NCI-H2227 treated with DMSO at 0.1 percent for 48 hours (cell line): ENCODE measurements around the gene CLEC7A.

Experiments used
- DNase-seq: peaks from one replicate; lab custom pipeline; 2025; lab: John Stamatoyannopoulos, UW

CLEC7A gene

GRCh38 chr12:10140001-10140400 lies 10.0 kb upstream of the CLEC7A start:
- DNase-seq: no peak

DNA sequence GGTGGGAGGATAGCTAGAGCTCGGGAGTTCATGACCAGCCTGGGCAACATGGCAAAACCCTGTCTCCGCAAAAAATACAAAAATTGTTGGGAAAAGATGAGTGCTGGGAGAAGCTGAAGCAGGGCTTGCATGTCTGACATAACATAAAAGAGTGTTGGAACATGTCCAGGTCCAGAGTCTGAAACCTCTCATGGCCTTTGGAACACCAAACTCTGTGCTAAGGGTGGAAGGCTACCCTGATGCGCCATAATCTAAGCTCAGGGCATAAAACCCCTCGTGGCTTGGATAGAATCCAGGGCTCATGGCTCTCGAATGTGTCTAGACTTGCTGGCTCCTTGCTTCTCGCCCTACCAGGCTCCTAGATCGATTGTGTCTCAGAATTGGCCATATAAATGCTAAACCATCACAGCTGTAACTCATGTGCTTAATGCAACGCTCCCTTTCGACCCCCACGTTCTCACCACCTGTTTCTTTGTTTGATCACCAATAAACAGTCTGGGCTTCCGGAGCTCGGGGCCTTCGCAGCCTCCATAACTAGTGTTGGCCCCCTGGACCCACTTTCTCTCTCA lies 6.7 kb upstream of the CLEC7A start:
- no peak for DNase-seq

DNA sequence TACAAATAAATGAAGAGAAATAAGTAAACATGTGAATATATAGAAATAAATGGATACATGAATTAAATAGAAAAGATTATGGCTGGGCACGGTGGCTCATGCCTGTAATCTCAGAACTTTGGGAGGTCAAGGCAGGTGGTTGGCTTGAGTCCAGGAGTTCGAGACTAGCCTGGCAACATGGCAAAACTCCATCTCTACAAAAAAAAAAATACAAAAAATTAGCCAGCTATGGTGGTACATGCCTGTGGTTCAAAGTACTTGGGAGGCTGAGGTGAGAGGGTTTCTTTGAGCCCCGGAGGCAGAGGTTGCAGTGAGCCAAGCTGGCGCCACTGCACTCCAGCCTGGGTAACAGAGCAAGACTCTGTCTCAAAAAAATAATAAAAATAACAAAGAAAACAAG lies 5.1 kb upstream of the CLEC7A start:
- no peak for DNase-seq

DNA sequence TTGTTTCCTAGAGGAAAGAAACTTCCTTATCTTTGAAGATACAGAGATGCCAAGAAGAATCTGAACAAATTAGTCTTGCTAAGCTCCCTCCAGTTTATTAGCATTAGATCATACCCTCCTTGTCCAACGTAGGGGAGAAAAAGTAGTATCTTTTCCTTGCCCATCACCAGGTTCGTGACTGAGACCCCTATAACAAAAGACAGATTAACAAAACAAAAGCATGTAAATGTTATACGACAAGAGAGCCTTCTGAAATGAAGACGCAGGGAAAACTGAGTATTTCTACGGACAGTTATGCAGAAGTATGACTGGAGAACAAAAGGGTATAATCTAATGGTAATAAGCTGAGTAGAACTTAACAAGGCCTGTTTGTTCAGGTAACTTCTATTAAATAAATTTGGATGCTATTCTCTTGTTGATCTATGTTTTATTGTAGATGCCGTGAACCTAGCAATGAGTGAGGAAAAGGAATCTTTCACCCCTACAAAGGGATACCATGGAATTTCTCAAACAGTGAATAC lies 2.9 kb upstream of the CLEC7A start:
- no peak for DNase-seq

GRCh38 chr12:10131111-10131690 lies 1.2 kb upstream of the CLEC7A start:
- DNase-seq: no peak

DNA sequence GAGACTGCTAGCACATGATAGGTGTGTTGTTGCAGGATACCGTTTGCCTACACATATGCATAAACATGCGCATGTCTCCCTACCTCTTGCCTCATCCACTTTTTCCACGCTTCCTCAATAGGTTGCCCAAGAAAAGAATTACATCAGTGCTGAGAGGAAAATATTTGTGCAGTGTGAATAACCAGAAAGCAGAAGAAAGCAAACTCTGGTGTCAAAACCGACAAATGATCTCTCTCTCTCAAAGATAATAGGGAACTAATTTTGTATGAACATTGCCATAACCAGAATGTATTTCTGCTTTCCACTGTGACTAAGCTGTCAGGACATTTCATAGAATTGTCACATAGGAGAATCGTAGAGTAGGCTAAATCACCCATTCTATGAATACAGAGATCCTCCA lies 1.3 kb downstream of the CLEC7A start:
- no peak for DNase-seq

DNA sequence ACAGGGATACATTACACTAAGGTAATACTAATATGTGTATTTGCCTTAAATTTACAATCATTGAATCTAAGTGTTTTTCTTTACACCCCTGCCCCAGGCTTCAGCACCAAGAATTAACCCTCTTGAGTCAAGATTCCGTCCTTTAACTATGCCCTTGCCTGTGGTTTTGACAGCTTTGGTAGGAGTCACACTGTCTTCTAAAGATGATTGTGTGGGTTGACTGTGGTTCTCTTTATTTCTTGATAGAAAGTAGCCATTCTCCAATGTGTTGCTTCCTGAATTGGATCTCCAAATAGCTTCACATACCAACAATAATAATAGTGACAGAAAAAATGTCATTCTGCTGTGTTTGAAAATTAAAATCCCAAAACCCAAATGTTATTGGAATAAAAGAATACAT lies 3.6 kb downstream of the CLEC7A start:
- no peak for DNase-seq

DNA sequence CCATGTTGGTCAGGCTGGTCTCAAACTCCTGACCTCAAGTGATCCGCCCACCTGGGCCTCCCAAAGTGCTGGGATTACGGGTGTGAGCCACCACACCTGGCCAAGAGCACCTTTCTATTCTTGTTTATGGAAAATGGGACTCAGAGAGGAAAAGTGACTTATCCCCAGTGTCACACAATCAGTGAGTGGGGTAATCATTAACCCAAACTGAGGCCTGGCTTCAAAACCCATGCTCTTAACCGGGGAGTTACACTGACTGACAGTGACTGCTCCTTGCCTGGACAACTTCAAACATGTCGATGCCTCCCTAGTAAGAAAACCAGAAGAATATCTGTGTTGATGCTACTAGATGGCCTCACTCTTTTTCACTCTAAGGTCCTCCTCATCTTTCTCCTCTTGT lies 7.3 kb downstream of the CLEC7A start:
- no peak for DNase-seq

GRCh38 chr12:10121278-10121677 lies 8.7 kb downstream of the CLEC7A start:
- DNase-seq: no peak

DNA sequence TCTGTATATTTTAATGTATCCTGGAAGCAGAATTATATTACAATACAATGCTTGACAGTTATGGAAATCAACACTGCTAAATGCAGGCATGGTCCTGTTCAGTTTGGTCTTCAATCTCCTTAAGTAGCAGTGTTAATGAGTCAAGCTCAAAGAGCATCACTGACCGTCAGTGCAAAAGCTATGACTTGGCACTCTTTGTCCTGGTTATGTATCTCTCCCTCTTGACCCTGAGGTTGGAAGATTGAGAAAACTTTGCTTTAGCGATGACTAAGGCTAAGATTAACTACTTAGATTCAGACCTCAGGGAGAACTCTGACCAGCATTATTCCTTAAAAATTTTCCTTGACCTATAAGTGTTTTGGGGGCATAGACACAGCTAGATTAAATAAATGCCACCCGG lies 10.9 kb downstream of the CLEC7A start:
- no peak for DNase-seq

DNA sequence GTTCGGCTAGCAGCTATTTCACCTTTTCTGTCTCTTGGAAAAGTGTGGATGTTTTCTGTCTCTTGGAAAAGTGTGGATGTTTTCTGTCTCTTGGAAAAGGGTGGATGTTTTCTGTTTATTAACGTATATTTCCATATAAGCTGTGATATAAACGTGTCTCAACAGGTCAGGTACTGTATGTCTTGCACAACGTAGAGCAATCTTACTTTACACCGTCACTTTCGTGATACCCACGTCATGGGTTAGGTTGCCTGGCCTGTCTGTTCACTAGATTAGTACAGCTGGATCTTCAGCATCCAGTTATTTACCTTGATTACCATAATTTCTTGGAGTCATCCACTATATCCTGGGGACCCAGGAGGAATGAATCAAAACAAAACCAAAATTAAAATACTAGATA lies 14.1 kb downstream of the CLEC7A start:
- DNase-seq: no peak

GRCh38 chr12:10115311-10115710 lies 14.7 kb downstream of the CLEC7A start:
- no peak for DNase-seq

GRCh38 chr12:10113920-10114319 lies 16.1 kb downstream of the CLEC7A start:
- no peak for DNase-seq

DNA sequence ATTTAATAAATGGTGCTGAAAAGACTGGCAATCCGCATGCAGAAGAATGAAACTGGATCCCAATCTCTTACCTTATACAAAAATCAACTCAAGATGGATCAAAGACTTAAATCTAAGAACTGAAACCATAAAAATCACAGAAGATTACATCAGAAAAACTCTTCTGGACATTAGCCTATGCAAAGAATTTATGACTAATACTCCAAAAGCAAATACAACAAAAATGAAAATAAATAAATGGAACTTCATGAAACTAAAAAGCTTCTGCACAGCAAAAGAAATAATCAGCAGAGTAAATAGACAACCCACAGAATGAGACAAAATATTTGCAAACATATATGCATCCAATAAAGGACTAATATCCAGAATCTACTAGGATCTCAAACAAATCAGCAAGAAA lies 16.9 kb downstream of the CLEC7A start:
- no peak for DNase-seq

DNA sequence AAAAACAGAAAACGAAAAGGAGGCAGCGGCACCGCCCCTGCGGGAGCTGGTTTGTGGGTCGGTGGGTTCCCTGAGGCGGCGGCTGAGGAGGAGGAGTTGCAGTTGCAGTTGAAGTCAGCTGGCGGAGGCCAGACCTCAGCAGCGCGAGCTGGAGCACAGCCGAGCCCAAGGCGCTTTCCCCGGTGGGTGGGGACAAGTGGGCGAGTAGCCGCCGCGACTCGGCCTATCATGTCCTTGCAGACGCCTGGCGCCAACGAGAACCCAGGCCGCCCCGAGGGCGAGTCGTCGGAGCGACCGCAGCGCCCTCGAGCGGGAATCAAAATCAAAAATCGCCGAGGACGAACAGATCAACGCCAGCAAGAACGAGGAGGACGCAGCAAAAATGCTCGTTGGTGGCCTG lies 18.5 kb downstream of the CLEC7A start:
- DNase-seq: no peak

DNA sequence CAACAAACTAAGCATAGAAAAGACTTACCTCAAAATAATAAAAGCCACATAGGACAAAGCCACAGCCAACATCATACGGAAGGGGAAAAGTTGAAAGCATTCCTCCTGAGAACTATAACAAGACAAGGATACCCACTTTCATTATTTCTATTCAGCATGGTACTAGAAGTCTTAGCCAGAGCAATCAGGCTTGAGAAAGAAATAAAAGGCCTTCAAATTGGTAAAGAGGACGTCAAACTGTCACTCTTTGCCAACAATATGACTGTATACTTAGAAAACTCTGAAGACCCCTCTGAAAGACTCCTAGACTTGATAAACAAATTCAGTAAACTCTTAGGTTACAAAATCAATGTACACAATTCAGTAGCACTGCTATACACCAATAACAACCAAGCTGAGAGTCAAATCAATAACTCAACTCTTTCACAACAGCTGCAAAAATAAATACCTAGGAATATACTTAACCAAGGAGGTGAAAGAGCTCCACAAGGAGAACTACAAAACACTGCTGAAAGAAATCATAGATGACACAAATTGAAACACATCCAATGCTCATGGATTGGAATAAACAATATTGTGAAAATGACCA lies 19.6 kb downstream of the CLEC7A start:
- DNase-seq: no peak

DNA sequence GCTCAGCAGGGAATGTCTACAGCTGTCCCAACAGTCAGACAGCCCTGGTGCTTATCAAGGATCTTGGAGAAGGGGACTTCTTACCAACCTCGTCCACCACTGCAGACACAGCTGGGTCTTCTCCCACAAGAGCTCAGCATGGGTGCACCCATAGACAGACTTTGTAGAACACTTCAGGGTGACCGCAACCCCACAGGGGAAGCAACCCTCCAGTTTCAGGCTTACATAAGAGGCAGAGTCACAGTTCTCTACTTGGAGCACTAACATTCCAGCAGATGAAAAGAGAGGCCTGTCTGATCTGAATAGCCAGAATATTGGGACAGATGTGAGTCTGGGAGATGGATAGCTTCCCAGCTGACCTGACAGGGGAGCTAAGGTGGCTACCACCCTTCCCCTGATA lies 27.7 kb downstream of the CLEC7A start:
- DNase-seq: no peak

DNA sequence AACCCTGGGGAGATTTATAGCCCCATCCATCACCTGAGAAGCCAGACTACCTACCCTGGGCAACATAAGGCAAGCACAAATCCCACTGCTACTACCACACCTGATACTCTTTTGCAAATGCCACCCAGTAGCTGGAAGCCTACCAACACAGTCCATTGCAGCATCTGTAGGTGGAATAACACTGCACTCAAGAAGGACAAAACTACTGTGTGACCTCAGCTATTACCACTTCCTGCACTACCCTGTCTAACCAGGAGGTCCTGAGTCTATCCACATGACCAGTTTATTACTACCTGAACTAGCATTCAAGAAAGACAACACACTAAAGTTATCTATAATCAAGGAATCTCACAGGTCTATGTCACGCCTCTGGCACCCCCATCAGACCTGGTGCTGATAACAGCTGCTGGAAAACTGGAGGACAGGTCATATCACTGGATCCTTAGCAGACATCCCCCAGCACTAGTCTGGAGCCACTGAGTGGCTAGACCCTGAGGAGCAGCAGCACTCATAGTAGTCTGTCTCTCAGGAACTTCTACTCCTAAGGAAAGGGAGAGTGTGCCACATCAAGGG lies 28.3 kb downstream of the CLEC7A start:
- DNase-seq: no peak

DNA sequence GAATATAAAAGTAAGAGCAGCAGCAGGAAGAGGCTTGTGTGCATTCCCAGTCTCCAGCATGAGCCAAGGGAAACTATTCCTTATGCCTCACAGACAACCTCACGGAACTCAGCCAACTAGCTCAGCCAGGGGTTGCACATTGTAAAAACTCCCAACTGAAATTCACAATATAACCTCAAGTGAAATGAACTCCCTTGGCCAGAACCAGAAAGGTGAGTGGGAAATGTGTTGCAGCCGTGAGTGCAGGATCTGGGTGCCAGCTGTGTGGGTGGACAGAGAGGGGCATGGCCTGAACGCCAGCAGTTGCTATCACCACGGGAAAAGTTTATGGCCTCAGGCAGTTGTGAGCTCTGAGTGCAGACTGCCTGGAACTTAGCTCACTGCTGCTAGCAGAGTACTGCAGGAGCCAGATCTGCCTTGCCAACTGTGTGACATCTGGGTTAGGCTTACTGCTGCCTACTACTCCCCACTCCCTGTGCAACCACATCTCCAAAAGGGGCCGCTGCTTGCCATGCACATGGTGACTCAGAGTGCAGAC lies 28.9 kb downstream of the CLEC7A start:
- DNase-seq: no peak

DNA sequence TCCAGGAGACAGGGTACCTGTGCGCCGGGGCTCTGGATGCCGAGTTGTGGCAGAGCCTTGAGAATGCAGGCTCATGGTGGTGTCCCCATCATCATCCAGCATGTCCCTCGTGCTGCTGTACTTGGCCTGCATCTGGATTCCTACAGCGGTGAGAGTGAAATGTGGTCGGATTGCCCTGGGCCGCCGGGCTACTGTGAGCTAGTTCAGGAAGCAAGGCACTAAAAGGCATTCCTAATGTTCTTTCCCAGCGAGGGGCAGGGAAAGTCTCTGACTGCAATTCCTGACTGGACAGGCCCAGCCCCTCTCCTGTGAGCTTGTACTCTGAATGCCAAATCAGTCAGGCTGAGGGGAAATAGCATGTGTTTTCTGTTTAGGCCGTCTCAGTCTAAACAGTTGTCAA lies 31.2 kb downstream of the CLEC7A start, which contains the start of gene CLEC1A:
Gene CLEC1A (minus strand): TSS at position 195 of the 400 bp plus-strand sequence. CDS start 63 bp downstream, at position 132.
- DNase-seq: no peak

GRCh38 chr12:10097521-10097920 lies 32.5 kb downstream of the CLEC7A start:
- DNase-seq: no peak

GRCh38 chr12:10095971-10096370 lies 34.0 kb downstream of the CLEC7A start:
- no peak for DNase-seq
